Measurements from ENCODE around the gene BFSP2.

- no peak for TF ChIP-seq EZH2 (IDR thresholded peaks at IDR 0.05; ENCODE audit: borderline replicate concordance, low read length)
- TF ChIP-seq CTCF (IDR thresholded peaks at IDR 0.05; ENCODE audit: low read length): no peak
Observed at GRCh38 chr3:133354721-133355120, 45.1 kb upstream of the BFSP2 start.
